Nucleus accumbens (tissue), 56 donors: Measurements from ENCODE around the gene ARSD.
"Not testable (repeated sequence)": the region's sequence is repeated elsewhere in the genome, so short reads cannot be mapped to it uniquely, and the experiment has no call there.

Experiments
- DNase-seq, 56 donors: peaks; one replicate each; lab custom pipeline; 2025; lab: John Stamatoyannopoulos, UW

ARSD gene

DNA sequence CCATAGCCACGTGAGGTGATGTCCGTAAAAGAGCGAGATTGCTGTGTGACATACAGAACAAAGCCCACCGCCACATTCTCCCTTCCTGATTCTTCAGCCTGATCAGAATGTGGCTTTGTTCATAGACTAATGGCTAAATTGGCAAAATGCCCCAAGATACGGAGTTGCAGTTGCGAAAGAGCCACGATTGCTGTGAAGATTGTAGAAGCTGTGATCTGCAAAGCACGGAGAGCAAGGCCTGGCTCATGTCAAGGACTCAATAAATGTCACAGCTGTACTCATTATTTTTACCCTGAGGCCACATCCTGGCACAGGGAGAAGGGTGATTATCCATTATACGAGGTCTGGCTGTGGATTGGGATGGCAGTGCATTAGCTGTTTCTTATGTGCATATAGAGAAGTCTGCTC, 34.2 kb downstream of the ARSD start:
- DNase-seq: no peak

DNA sequence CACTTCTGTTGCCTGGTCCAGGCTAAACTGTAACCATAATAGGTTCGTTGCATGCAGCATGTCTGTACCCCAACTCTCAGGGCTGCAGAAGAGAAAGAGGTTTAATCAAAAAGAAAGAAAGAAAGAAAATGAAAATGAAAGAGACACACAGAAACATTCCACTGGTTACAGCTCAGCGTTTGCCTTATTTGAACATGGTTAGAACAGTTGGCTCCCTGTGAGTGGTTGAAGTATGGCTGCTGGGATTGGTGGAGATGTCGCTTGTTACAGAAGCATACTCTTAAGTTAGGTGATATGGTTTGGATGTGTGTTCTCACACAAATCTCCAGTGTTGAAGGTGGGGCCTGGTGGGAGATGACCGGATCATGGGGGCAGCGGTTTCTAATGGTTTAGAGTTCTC, 36.3 kb downstream of the ARSD start:
- DNase-seq: no peak

DNA sequence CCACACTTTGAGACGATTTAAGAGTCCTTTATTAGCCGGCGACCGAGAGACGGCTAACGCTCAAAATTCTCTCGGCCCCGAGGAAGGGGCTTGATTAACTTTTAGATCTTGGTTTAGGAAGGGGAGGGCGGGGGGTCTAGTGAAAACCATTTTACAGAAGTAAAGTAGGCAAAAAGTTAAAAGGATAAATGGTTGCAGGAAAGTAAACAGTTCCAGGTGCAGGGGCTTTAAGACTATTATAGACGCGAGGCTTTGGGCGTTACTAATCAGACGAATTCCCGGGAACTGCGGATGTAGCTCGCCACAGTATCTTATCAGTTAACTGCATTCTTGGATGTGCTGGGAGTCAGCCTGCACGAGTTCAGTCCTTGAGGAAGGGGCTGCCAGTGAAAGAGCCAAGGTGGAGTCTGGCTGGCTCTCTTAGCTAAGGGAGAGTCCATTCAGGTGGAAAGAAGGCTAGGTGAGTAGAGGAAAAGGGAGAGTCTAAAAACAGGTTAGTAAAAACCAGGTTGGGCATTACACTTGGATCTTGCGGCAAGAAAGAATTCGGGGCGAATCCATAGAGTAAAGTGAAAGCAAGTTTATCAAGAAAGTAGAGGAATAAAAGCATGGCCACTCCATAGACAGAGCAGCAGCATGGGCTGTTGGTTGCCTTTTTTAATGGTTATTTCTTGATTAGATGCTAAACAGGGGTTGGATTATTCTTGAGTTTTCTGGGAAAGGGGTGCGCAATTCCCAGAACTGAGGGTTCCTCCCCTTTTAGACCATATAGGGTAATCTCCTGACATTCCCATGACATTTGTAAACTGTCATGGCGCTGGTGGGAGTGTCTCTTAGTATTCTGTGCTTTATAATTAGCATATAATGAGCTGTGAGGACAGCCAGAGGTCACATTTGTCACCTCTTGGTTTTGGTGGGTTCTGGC, 38.3 kb downstream of the ARSD start:
- DNase-seq: not testable (repeated sequence)

DNA sequence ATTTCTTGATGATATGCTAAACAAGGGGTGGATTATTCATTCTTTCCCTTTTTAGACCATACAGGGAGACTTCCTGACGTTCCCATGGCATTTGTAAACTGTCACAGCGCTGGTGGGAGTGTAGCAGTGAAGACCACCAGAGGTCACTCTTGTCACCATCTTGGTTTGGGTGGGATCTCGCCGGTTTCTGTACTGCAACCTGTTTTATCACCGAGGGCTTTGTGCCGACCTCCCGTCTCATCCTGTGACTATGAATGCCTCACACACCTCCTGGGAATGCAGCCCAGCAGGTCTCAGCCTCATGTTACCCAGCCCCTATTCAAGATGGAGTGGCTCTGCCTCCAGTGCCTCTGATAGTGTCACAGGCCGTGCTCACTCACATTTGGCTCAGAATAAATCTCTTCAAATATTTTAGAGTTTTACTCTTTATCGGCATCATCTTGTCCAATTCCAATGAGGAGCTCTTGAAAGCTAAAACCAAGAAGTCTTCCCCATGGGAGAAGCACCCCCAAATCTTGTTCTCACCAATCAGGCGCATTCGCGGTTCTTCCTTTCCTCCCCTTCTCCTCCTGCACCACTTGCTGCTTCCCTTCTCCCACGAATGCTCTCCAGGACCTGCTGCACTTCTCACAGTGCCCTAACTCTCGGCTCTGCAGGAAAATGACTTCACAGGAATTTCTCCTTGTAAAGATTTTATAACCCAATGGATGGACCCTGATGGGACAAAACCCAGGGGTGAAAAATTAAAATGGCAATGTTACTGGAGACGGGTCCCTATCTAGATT, 39.2 kb downstream of the ARSD start:
- peak in 1 of 56 donors; percentile 0 for DNase-seq

DNA sequence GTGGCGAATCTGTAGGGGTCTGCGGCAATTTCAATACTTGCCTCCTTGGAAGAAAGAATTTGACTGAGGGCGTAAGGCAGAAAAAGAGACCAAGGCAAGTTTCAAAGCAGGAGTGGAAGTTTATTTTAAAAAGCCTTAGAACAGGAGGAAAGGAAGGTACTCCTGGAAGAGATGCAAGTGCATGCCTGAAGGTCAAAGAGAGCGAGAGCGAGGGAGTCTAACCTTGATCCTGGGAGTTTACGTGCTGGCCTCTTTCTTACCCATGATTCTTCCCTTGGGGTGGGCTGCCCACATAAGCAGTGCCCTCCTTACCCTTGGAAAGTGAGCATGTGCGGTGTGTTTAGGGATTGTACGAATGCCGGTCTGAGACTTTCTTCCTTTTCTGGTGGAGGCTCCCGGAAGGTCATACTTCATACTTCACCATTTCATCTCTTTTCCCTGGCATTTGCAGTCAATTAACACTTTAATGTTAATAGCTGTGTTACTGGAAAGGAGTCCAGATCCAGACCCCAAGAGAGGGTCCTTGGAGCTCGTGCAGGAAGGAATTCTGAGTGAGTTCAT, 40.0 kb downstream of the ARSD start:
- DNase-seq: no peak

DNA sequence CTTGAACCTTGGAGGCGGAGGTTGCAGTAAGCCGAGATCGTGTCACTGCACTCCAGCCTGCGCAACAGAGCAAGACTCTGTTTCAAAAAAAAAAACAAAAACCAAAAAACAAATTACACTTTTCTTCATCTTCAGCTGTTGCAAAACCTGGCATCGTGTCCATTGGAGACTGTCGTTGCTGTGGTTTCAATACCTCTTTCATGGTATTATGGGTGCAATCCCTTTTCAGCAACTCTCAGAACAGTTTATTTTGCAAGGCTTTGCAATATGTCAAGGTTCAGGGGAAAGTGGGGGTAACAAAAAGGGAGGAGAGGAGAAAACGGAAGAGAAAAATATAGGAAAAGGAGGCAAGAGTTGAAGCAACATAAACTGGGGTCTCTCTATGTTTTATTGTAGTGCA, 40.8 kb downstream of the ARSD start:
- DNase-seq: no peak

DNA sequence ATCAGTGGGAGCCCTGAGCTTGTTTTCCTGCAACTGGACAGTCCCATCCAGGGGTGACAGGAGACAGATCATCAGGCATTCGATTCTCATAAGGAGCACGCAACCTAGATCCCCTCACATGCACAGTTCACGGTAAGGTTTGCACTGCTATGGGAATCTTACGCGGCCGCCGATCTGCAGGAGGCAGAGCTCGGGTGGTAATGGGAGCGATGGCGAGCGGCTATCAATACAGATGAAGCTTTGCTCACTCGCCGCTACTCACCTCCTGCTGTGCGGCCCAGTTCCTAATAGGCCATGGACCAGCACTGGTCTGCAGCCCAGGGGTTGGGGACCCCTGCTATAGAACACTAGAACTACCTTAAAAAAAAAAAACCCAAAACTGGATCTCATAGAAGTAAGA, 45.4 kb downstream of the ARSD start:
- DNase-seq: no peak

DNA sequence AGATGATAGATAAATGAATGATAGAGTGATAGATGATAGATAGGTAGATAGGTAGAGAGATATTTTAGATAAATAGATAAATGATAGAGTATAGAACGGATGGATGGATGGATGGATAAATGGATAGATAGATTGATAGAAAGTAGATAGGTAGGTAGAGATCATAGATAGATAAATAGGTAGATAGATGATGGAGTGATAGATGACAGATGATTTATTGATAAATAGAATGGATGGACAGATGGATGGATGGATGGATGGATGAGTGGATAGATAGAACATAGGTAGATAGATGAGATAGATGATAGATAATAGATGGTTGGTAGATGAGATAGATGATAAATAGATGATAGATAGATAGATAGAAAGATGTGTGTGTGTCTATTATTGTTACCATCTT, 49.5 kb downstream of the ARSD start:
- no peak for DNase-seq

DNA sequence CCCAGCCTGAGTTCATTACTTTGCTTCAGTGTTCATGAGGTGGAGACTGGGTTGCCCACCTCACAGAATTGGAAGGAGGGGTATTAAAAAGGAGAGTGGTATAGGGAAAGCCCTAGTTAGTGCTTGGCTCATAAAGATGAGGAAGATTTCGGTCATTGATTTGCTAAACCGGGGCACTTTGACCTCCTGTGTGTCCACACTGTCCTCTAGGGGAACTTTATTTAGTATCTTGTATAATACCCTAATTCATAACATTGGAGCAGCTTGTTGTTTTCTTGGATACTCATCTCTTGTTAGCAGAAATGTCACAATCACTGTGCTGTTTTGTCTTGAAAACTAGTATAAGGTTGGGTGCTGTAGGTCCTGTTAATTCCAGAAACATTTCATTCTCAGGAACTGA, 50.6 kb downstream of the ARSD start:
- DNase-seq: no peak

DNA sequence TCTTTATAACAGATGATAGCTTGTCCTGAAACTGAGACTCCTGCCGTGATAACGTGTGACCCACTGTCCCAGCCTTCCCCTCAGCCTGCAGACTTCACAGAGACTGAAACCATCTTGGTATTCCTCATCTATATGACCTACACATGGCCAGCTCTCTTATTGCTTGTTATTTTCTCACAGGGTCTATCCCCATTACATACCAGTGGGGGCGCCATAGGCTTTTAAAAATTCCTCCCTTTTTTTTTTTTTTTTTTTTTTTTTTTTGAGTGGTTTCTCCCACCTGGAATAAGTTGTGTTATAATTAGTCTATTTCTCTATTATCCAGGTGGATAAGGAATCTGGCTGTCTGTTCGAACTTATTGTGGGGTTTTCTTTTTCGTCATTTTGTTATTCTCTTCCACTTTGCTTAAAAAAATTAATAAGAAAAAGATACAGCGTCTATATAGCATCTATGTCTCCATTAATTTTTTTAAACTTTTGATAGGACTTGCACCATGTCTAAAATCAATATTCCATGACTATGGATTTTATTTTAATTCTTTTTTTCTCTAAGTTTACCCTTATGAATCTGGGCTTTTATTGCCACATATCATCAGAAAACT, 53.2 kb downstream of the ARSD start:
- no peak for DNase-seq

DNA sequence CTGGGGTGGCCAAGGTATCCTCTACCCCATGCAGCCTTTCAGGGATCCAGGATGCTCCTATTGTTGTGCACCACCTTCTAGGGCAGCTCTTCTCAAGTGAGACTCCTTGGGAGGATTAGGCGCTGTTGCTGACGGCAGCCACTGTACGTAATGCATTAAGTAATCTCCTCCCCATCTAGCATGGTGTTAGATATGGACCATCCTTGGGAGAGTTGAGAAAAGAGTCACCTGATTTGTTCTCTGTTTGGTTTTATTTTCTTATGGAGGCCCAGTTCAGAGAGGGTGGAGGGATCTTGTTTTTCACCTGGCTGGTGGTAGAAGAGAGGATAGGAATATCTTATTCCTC, 54.0 kb downstream of the ARSD start:
- DNase-seq: no peak

DNA sequence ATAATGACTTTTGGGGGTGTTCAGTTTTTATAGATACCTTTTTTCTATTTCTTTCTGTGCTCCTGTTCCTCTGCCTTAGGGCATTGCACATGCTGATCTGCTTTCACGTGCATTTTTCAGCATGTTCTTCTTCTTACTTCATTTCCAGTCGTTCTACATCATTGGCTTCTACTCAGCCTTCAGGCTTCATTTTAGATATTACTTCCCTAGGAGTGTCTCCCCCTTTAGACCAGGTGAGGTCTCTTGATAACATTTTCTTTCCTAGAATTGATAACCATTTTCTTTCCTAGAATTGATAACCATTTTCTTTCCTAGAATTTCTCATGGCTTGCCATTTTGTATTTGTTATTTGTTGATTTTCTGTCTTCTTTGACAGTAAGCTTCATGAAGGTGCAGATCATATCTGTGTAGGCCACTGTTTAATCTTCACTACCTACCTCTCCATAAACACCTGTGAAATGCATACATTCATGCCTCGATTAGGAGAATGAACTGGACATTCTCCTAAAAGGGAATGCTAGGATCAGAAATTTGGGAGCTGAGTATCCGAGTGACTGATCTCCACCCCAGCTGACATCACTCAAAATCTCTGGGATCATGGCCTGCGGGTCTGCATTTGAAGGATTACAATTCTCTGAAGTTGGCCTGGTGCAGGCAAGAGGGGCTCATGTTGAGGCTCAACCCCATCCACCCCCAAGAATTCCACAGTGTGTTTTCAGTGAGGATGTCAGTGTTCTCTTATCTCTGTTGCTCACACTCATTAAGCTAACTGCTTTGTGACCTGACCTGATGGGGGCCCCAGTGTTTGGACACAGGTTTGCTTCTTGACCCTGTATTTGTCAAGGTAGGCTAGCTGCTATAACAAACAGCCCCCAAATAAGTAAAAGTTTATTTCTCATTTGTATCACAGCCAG, 54.7 kb downstream of the ARSD start:
- no peak for DNase-seq

DNA sequence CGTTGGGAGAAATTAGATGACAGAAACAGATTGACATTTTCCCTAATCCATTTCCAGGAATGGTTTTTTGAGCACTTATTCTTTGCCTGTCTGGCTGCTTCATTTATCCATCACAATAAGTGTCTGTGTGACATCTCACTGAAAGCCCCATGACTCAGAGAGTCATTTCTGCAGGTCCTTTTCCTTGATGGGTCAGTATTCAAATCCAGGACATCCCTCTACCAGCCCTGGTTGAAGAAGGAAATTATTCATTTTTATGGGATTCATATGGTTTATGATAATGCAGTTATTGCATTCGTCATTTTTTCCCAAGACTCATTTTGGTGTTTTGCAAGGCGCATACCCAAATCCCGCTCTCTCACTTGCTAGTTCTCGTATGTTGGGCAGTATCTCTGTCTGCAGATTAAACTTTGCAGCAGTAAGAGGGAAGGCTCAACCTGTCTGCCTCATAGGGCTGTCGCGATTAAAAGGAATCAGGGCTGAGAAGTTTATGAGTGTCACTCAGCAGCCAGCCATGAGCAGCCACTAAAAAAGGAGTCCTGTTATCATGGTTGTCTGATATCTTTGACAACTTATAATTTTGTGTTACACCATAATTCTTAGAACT, 56.4 kb downstream of the ARSD start:
- DNase-seq: no peak

DNA sequence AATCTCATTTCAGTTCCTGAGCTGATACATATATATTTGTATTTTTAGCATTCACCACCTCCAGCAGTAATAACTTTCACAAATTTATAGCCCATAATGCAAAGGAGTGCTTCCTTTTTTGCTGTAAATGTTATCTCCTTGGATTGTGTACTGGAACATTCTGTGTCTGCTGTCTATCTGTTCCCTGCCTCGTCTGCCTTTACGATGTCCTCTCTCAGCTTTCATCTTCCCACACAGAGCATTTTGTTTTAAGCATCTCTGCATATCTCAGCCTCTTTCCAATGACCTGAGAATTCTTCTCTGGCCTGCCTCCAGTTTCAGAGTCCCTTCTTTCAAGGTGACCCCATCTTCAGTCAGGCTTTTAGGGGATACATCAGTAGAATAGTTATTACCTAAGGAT, 57.3 kb downstream of the ARSD start:
- DNase-seq: no peak

DNA sequence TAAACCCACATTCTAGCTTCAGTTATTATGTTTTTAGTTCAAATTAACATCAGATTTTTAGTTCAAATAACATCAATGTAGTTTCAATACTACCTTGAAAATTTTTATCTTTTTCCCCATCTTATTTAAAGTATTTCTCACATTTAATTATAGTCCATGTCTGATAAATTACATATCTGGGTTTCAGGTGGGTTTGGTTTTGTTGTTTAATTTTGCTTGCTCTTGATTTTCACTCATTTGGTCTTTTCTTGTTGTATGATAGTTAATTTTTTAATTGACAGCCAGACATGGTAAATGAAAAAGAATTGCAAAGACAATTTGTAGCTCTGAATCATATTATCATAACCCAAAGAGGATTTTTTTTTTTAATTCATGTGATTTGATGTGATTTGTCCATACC, 58.5 kb downstream of the ARSD start:
- no peak for DNase-seq

DNA sequence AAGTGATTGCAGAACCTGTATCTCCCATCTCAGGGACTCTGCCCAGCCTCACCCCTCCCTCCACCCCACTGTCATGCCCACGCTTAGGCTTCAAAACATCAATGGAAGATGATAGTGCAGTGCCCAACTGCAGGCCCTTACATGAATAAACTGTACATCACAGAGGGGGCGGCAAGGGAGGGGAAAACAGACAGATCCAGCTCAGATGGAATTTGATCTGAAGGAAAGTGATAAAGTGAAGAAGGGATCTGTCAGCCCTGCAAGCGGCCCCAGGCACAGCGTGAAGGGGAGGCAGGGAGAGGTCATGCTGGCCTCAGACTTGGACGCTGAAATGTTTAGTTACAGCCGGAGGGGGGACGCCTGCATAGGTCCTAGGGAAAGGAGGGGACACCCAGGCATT, 61.9 kb downstream of the ARSD start:
- no peak for DNase-seq

DNA sequence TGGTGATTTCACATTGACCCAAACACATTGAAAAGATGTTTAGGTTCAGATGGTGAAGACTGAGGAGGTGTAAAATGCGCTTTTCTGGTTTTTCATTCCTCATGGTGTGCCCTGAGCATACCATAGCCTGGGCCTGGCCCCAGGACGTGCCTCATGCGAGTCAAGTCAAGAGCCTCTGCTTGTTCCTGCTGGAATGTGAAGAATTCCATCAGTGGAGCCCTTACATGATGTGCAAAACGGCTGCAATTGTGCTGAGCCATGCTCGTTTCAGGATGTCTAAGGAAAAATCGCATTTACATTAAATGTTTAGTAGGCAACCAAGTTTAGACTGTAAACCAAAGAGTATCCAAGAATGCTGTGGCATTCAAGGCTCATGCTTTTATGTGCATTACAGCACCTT, 65.5 kb downstream of the ARSD start:
- no peak for DNase-seq

DNA sequence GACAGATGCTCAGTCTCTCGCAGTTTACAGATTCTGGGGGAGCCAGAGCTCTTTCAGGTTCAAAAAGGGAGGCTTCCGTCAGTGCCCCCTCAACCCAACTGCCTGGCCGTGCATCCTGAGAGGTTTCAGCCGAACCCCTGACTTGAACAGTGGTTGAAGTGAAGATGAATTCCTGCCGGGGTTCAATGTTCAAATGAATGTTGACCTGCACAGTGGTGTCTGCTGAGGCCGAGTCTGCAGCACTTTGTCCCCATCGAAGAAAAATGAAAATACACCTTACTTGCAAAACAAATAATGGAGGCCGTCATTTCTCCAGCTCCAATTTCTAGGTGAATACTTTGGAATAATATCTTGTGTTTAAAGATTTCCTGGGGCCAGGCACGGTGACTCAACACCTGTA, 66.7 kb downstream of the ARSD start:
- no peak for DNase-seq

DNA sequence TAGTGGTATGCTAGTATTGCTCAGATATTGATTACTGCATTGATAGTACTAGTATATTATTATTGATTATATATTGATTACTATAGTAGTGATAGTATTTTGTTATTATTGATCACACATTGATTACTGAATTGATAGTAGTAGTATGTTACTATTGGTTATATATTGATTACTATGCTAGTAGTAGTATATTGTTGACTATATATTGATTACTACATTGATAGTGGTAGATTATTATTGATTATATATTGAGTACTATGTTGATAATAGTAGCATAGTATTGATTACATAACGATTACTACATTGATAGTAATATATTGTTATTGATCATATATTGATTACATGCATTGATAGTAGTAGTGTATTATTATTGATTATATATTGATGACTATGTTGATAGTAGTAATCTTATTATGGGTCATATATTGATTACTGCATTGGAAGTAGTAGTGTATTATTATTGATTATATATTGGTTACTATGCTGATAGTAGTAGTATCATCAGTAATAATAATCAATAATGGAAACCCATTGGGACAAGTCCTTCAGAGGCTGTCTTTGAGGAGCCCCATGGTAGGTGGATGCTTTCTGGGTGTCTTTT, 69.8 kb downstream of the ARSD start:
- no peak for DNase-seq
